Keratinocyte (primary cell): ENCODE results near the gene EPHB1.

Experiments used
- EZH2 ChIP-seq: IDR thresholded peaks from one replicate; pipeline ENCODE4 v1.6.1; 2012; ENCODE audit warnings: inconsistent platforms, mild to moderate bottlenecking, low read length, moderate library complexity
- TF ChIP-seq, protein P1 (sequence below), 3 experiments: IDR thresholded peaks in 1 of 3; conservative IDR thresholded peaks in 1 of 3; optimal IDR thresholded peaks in 1 of 3; 2 replicates in 2 of 3; 3 replicates in 1 of 3; pipeline versions ENCODE3 to v1.5.1; 2011; ENCODE audit warnings: low read length in 3 of 3, mild to moderate bottlenecking in 3 of 3, moderate library complexity in 2 of 3, control low read depth in 1 of 3, inconsistent platforms in 1 of 3; ENCODE audit not compliant: insufficient read depth in 2 of 3; ENCODE audit errors: extremely low read depth in 1 of 3

DNA sequence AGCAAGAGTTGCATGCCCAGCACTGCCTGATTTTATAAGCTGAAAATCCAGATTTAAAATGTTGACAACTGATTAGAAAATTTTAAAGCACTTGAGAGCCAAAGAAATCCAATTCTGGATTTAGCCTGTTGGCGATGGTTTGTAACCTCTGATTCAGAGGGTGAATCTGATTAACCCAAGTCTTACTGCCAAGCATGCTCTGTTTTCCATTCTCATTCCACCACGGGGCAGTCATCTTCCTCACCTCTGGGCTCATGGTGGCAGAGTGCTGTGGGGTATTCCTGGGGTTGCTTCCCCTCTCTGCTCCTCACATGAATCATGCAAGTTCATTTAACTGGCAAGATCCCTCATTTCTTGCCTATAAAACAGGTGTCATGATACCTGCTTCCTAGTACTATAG, 342.2 kb downstream of the EPHB1 start:
- TF ChIP-seq, protein P1, sequence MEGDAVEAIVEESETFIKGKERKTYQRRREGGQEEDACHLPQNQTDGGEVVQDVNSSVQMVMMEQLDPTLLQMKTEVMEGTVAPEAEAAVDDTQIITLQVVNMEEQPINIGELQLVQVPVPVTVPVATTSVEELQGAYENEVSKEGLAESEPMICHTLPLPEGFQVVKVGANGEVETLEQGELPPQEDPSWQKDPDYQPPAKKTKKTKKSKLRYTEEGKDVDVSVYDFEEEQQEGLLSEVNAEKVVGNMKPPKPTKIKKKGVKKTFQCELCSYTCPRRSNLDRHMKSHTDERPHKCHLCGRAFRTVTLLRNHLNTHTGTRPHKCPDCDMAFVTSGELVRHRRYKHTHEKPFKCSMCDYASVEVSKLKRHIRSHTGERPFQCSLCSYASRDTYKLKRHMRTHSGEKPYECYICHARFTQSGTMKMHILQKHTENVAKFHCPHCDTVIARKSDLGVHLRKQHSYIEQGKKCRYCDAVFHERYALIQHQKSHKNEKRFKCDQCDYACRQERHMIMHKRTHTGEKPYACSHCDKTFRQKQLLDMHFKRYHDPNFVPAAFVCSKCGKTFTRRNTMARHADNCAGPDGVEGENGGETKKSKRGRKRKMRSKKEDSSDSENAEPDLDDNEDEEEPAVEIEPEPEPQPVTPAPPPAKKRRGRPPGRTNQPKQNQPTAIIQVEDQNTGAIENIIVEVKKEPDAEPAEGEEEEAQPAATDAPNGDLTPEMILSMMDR (optimal IDR thresholded peaks at IDR 0.05 in 1 of 3, IDR thresholded peaks at IDR 0.05 in 1 of 3, conservative IDR thresholded peaks at IDR 0.05 in 1 of 3; ENCODE audit: extremely low read depth in 1 of 3, insufficient read depth in 2 of 3, low read length in 3 of 3), result no peak
- TF ChIP-seq EZH2, result no peak
